Neural crest cell (in vitro differentiated cells): ENCODE data around the gene CCND1. TPM values are rescaled to one million over a fixed set of nuclear protein-coding genes. Genes with fewer than 3 reads are reported as not detected.

ENCODE experiments used
- DNase-seq: peaks from one replicate; pipeline ENCODE4 v3.0.0; 2021; ENCODE audit warnings: low read depth, mixed read lengths, low spot score
- H3K27ac Mint-ChIP-seq: one replicate; pipeline ENCODE4 v1.8.0; 2021; ENCODE audit warnings: mild to moderate bottlenecking, mixed read lengths; ENCODE audit not compliant: unreplicated experiment
- H3K27me3 Mint-ChIP-seq: 2 replicates; pipeline ENCODE4 v1.8.0; 2021; ENCODE audit warnings: low read depth, mild to moderate bottlenecking, mixed read lengths
- H3K36me3 Mint-ChIP-seq: 2 replicates; pipeline ENCODE4 v1.8.0; 2021; ENCODE audit warnings: low read depth, mild to moderate bottlenecking, mixed read lengths
- H3K4me1 Mint-ChIP-seq: 2 replicates; pipeline ENCODE4 v1.8.0; 2021; ENCODE audit warnings: mixed read lengths
- H3K4me3 Mint-ChIP-seq: one replicate; pipeline ENCODE4 v1.8.0; 2021; ENCODE audit warnings: mild to moderate bottlenecking, mixed read lengths
- H3K9me3 Mint-ChIP-seq: 2 replicates; pipeline ENCODE4 v1.8.0; 2021; ENCODE audit warnings: mixed read lengths
- CTCF ChIP-seq: fragments of 200-600 bp; sonication (generic); conservative IDR thresholded peaks from 2 replicates; pipeline ENCODE4 v1.5.0; 2021; ENCODE audit warnings: antibody characterized with exemption, mild to moderate bottlenecking
- total RNA-seq: library from RNA; stranded (reverse); gene quantifications from 2 replicates; pipeline ENCODE4 v1.2.1, GENCODE V29; 2021

Gene CCND1
- total RNA-seq, 1 donor from 2014 or later: 350 TPM

GRCh38 chr11:69630424-69630823 is 10.5 kb upstream of the CCND1 start:
- TF ChIP-seq CTCF: no peak
- peaks cover 5% of the 10 kb centered on the region for H3K4me1 Mint-ChIP-seq
- H3K27ac Mint-ChIP-seq: no peak overlapping the region
- no peak overlapping the region for H3K4me3 Mint-ChIP-seq
- no peak for DNase-seq
- peaks cover 7% of the 10 kb centered on the region for H3K9me3 Mint-ChIP-seq
- H3K36me3 Mint-ChIP-seq: peaks cover 4% of the 10 kb centered on the region
- no peaks in the 10 kb centered on the region for H3K27me3 Mint-ChIP-seq

GRCh38 chr11:69632900-69633299 is 8.1 kb upstream of the CCND1 start:
- no peak for TF ChIP-seq CTCF
- no peak overlapping the region for H3K4me3 Mint-ChIP-seq
- peaks cover 15% of the 10 kb centered on the region for H3K4me1 Mint-ChIP-seq
- H3K27ac Mint-ChIP-seq: no peak overlapping the region
- H3K36me3 Mint-ChIP-seq: peaks cover 4% of the 10 kb centered on the region
- peaks cover 6% of the 10 kb centered on the region for H3K27me3 Mint-ChIP-seq
- no peak for DNase-seq
- H3K9me3 Mint-ChIP-seq: peaks cover 7% of the 10 kb centered on the region

GRCh38 chr11:69634069-69634468 is 6.9 kb upstream of the CCND1 start:
- H3K27ac Mint-ChIP-seq: no peak overlapping the region
- H3K4me3 Mint-ChIP-seq: no peak overlapping the region
- peaks cover 23% of the 10 kb centered on the region for H3K4me1 Mint-ChIP-seq

GRCh38 chr11:69634590-69634989 is 6.4 kb upstream of the CCND1 start:
- TF ChIP-seq CTCF: no peak
- no peak overlapping the region for H3K27ac Mint-ChIP-seq

More at GRCh38 chr11:69634069-69634468, 6.9 kb upstream of the CCND1 start:
- peaks cover 9% of the 10 kb centered on the region for H3K27me3 Mint-ChIP-seq
- DNase-seq: no peak
- H3K36me3 Mint-ChIP-seq: peaks cover 4% of the 10 kb centered on the region
- TF ChIP-seq CTCF: no peak
- H3K9me3 Mint-ChIP-seq: peaks cover 7% of the 10 kb centered on the region

GRCh38 chr11:69635195-69635594 is 5.8 kb upstream of the CCND1 start:
- peak overlapping the region; percentile 89 for H3K4me3 Mint-ChIP-seq
- no peak overlapping the region for H3K27ac Mint-ChIP-seq
- TF ChIP-seq CTCF: no peak
- H3K4me1 Mint-ChIP-seq: peaks cover 32% of the 10 kb centered on the region
- DNase-seq: no peak
- no peaks in the 10 kb centered on the region for H3K9me3 Mint-ChIP-seq
- no peaks in the 10 kb centered on the region for H3K36me3 Mint-ChIP-seq
- H3K27me3 Mint-ChIP-seq: peaks cover 11% of the 10 kb centered on the region

More at GRCh38 chr11:69634590-69634989, 6.4 kb upstream of the CCND1 start:
- H3K4me3 Mint-ChIP-seq: peak overlapping the region; percentile 7
- DNase-seq: no peak
- H3K36me3 Mint-ChIP-seq: peaks cover 4% of the 10 kb centered on the region
- H3K27me3 Mint-ChIP-seq: peaks cover 9% of the 10 kb centered on the region
- H3K4me1 Mint-ChIP-seq: peaks cover 26% of the 10 kb centered on the region
- peaks cover 5% of the 10 kb centered on the region for H3K9me3 Mint-ChIP-seq
